GM08714 (cell line): ENCODE measurements around the gene CLPX.
"Not testable (repeated sequence)": the region's sequence is repeated elsewhere in the genome, so short reads cannot be mapped to it uniquely, and the experiment has no call there.

Experiments used
- H3K4me3 ChIP-seq: fragments of 200-500 bp; sonication (Bioruptor generic); 2 replicates; pipeline ENCODE4 v1.5.1; 2014; ENCODE audit warnings: mild to moderate bottlenecking, low read length, inconsistent platforms
- ZNF274 ChIP-seq: IDR thresholded peaks from 2 replicates; pipeline ENCODE4 v1.6.1; 2012; ENCODE audit warnings: mild to moderate bottlenecking, low read depth, low read length

Gene CLPX

DNA sequence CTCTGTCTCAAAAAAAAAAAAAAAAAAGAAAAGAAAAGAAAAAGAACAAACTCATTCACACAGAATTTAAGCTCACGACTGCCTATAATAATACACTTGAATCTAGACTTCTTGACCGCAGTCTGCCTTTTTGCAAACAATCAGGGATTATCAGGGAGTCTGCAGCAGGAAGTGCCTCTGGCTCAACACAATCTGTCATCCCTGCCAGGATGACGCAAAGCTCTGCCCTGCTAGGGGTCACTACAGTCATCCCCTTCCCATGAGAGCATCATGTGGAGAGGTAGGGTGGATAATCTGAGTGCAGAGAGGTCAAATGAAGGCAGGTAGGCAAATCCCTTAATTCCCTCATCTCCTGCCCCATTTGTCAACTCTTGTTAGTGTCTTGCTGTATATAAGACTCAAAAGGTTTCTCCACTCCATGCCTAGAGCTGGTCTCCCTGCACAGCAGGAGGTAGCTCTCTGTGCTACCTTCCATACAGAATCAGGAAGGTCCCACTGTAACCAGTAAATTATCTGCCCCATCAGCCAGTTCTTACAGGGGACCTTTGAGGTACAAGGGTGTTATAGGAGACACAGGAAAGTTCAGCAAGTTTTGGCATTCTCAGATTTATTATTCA is 74.4 kb downstream of the CLPX start:
- TF ChIP-seq ZNF274 = no peak
- no peak overlapping the region for H3K4me3 ChIP-seq

- H3K4me3 ChIP-seq = no peak overlapping the region
- TF ChIP-seq ZNF274 = no peak
Observed at GRCh38 chr15:65106011-65106590, 79.0 kb downstream of the CLPX start.

DNA sequence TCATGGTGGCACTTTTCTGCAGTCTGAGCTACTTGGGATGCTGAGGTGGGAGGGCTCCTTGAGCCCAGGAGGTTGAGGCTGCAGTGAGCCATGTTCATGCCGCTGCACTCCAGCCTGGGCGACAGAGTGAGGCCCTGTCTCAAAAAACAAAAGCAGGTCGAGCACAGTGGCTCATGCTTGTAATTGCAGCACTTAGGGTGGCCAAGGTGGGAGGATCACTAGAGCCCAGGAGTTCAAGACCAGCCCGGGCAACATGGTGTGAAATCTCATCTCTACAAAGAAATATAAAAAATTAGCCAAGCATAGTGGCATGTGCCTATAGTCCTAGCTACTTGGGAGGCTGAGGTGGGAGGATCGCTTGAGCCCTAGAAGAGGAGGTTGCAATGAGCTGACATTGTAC is 80.1 kb downstream of the CLPX start:
- no peak for TF ChIP-seq ZNF274
- no peak overlapping the region for H3K4me3 ChIP-seq

GRCh38 chr15:65102912-65103311 is 82.2 kb downstream of the CLPX start:
- H3K4me3 ChIP-seq = no peak overlapping the region
- TF ChIP-seq ZNF274 = no peak

DNA sequence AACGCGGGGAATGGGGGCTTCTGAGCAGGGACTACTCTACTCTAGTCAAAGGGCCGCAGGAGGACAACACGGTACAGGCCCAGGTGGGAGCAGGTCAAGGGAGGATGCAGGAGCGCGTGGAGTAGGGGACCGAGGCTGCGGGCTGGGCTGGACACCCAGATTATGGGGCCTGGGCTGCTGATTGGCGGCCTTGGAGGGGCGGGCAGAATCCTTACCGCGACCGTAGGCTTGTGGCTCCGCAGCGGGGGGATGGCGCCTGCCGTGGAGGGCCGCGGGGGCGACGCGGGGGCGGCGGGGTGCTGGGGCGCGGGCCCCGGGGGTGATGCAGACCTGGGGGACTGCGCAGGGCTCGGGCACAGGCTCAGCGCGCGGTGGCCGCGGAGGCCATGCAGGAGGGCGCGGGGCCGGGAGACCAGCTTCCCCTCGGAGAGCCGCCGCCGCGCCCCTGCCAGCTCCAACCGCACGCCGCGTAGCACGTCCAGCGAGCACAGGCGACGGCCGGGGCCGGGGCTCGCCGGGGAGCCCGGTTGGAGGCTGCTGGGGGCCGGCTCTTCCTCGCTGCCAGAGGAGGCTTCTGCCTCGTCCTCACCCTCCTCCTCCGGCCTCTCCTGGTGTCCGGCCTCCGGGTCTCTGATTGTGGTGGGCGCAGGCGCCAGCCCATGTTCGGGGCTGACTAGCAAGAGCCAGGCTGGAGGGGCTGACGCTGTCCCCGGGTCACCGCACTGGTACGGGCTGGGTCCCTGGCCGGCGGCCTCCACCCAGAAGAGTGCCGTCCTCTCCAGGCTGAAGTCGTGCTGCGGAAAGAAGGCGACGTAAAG is 83.0 kb downstream of the CLPX start:
- no peak overlapping the region for H3K4me3 ChIP-seq
- TF ChIP-seq ZNF274 = no peak

DNA sequence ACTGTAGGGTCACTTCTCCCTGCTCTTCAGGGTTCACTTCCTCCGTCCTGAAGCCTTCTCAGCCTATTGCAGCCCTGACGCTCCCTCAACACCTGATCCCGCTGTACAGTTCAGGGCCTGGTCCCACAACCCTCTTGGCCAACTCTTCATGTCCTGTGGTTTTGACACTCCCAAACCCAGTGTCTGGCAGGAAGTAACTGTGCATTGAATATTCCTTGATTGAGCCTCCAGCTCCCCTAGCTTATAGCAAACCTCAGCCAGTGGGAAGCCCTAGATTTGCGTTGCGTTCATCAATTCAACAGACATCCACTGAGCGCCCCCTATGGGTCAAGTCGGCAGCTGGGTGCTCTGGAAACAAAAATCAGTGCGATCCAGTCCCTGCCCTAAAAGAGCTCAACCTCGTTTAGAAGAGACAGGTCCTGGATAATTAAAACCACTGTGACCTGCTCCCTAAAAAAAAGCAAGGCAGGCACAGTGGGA is 83.7 kb downstream of the CLPX start:
- H3K4me3 ChIP-seq = no peak overlapping the region
- no peak for TF ChIP-seq ZNF274

GRCh38 chr15:65100442-65100841 is 84.7 kb downstream of the CLPX start:
- no peak for TF ChIP-seq ZNF274
- H3K4me3 ChIP-seq = no peak overlapping the region

GRCh38 chr15:65099801-65100200 is 85.3 kb downstream of the CLPX start:
- not testable (repeated sequence) for H3K4me3 ChIP-seq

GRCh38 chr15:65099336-65099735 is 85.8 kb downstream of the CLPX start:
- TF ChIP-seq ZNF274 = no peak
- H3K4me3 ChIP-seq = no peak overlapping the region
